Glutamatergic neuron (in vitro differentiated cells): ENCODE results near the gene SHROOM3. TPM values are rescaled to one million over a fixed set of nuclear protein-coding genes. Genes with fewer than 3 reads are reported as not detected.

Source experiments
- DNase-seq: peaks from one replicate; pipeline ENCODE4 v3.0.0; 2022
- H3K27ac Mint-ChIP-seq: one replicate; pipeline ENCODE4 v1.8.0; 2020; ENCODE audit warnings: mild to moderate bottlenecking, mixed read lengths, inconsistent platforms; ENCODE audit not compliant: unreplicated experiment
- H3K27me3 Mint-ChIP-seq: one replicate; pipeline ENCODE4 v1.8.0; 2020; ENCODE audit warnings: mild to moderate bottlenecking, moderate library complexity, mixed read lengths, inconsistent platforms; ENCODE audit not compliant: unreplicated experiment
- H3K36me3 Mint-ChIP-seq: one replicate; pipeline ENCODE4 v1.8.0; 2020; ENCODE audit warnings: mild to moderate bottlenecking, mixed read lengths, inconsistent platforms; ENCODE audit not compliant: unreplicated experiment
- H3K4me1 Mint-ChIP-seq: one replicate; pipeline ENCODE4 v1.8.0; 2020; ENCODE audit warnings: mild to moderate bottlenecking, low read depth, mixed read lengths, inconsistent platforms; ENCODE audit not compliant: unreplicated experiment
- H3K4me3 Mint-ChIP-seq: one replicate; pipeline ENCODE4 v1.8.0; 2020; ENCODE audit warnings: mild to moderate bottlenecking, mixed read lengths, inconsistent platforms; ENCODE audit not compliant: unreplicated experiment
- H3K9me3 Mint-ChIP-seq: one replicate; pipeline ENCODE4 v1.8.0; 2020; ENCODE audit warnings: mild to moderate bottlenecking, moderate library complexity, mixed read lengths, inconsistent platforms; ENCODE audit not compliant: unreplicated experiment
- CTCF ChIP-seq: fragments of 200-600 bp; sonication (generic); IDR thresholded peaks from one replicate; pipeline ENCODE4 v1.5.0; 2021; ENCODE audit not compliant: partially characterized antibody, unreplicated experiment
- microRNA-seq: library from miRNA; unstranded; fragments of <30 nt; microRNA quantifications from one replicate; pipeline ENCODE4, GENCODE V29; 2020; ENCODE audit not compliant: unreplicated experiment
- total RNA-seq: library from RNA; stranded (reverse); fragmentation: NEBNext Ultra II Directional; extraction: Animal tissue kit (Norgen Biotek cat#: 25700); gene quantifications from one replicate; pipeline ENCODE4 v1.2.1, GENCODE V29; 2021; ENCODE audit not compliant: unreplicated experiment

SHROOM3 gene
- total RNA-seq, 1 donor from 2014 or later: 1.9 TPM

- no peaks in the 10 kb centered on the region for H3K9me3 Mint-ChIP-seq
- no peak for TF ChIP-seq CTCF
- DNase-seq: no peak
- H3K27me3 Mint-ChIP-seq: no peaks in the 10 kb centered on the region
- H3K4me3 Mint-ChIP-seq: no peak overlapping the region
- no peaks in the 10 kb centered on the region for H3K36me3 Mint-ChIP-seq
- no peak overlapping the region for H3K27ac Mint-ChIP-seq
- peaks cover 3% of the 10 kb centered on the region for H3K4me1 Mint-ChIP-seq
Measured at GRCh38 chr4:76830612-76830963, 395.6 kb downstream of the SHROOM3 start.

- Mint-ChIP-seq H3K9me3 (no peaks in the 10 kb centered on the region), H3K27ac (no peak overlapping the region), H3K4me1 (peaks cover 3% of the 10 kb centered on the region), H3K27me3 (no peaks in the 10 kb centered on the region), H3K36me3 (no peaks in the 10 kb centered on the region), H3K4me3 (no peak overlapping the region)
- TF ChIP-seq CTCF: no peak
- DNase-seq: no peak
Measured at GRCh38 chr4:76830964-76831703, 396.1 kb downstream of the SHROOM3 start.

GRCh38 chr4:76831711-76832373 is 396.8 kb downstream of the SHROOM3 start:
- Mint-ChIP-seq H3K27ac (no peak overlapping the region), H3K4me3 (no peak overlapping the region), H3K9me3 (no peaks in the 10 kb centered on the region), H3K36me3 (no peaks in the 10 kb centered on the region), H3K27me3 (no peaks in the 10 kb centered on the region), H3K4me1 (peaks cover 3% of the 10 kb centered on the region)
- no peak for DNase-seq
- no peak for TF ChIP-seq CTCF

Small RNA genes lying within 50 kb of the gene (microRNA-seq; reads per million reads assigned to microRNA genes)
- gene MIR4450 (not detected), gene MIR548AH (2.8 reads per million, percentile 20 among the genes with 10 or more reads in this experiment)

Other genes with a start within 250 kb of the SHROOM3 start
- 330 TPM for gene SCARB2, start 221.4 kb upstream of the SHROOM3 start, total RNA-seq
- gene FAM47E, start 183.5 kb upstream of the SHROOM3 start, total RNA-seq: 2.9 TPM
- 15.9 TPM for gene STBD1, start 128.5 kb upstream of the SHROOM3 start, total RNA-seq
- gene CCDC158, start 14.1 kb upstream of the SHROOM3 start, total RNA-seq: not detected